NCI-H2029 (cell line): ENCODE results near the gene WDR83.
"Not testable (repeated sequence)": the region's sequence is repeated elsewhere in the genome, so short reads cannot be mapped to it uniquely, and the experiment has no call there.

Experiments
- DNase-seq: peaks from one replicate; lab custom pipeline; 2025; lab: John Stamatoyannopoulos, UW

The WDR83 gene

DNA sequence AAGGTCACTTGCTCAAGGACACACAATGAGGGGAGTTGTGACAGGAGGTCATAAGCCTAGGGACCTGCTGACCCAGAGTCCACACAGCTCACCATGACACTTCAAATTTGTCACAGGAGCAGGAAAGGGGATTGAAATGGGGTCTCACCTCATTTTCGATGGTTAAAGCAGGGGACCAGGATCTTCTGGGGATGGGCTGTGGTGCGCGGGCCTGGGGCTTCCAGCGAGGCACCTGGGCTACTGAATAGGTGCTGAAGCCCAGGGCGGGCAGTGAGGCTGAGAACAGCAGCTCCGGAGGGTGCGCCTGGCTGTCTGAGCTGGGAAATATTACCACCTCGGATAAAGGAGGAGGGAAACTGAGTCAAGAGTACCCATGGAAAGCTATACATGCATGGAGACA, 11.1 kb upstream of the WDR83 start:
- no peak for DNase-seq

DNA sequence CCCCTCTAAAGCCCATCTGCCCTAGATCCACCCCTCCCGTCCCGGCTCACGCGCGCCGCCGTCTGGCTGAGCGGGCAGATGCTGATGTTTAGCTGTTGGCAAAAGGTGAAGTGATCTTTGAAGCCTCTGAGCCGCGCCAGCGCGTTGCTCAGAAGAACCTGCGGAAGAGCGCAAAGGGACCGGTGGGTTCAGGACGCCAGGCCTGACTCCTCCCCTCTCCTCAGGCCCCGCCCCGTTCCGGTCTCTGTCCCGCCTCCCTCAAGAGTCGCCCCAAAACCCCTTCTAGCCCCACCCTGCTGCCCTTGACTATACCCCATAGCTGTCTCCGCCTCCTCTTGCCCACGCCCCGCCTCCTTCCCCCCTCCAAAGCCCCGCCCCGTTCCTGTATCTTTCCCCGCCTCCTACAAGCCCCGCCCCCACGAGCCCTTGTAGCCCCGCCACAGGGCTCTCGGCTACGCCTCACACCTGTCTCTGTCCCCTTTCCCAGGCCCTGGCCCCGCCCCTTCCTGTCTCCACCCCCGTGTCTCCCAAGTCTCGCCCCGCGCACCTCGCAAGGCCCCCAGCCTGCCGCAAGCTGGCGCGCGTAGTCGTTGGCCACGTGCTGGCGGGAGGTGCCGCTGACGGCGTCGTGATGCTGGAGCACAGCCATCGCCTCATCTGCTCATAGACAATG, 9.6 kb upstream of the WDR83 start:
- DNase-seq = no peak

DNA sequence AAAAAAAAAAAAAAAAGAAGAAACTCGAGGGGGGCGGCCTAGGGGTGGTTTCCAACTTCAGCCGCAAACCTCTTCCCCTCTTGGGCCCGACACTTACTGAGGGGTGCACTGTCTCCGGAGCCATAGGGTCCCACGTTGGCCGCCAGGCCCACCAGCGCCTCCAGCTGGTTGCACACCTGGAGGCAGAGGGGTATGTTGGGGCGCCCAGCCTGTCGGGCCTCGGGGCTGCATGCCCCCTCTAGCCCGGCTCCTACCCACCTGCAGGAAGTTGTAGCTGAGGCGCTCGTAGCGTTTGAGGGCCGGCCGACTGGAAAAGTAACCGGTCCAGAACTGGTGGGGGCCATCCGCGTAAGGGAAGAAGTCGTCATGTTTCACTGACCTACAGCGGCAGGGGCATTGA, 8.6 kb upstream of the WDR83 start:
- DNase-seq = no peak

DNA sequence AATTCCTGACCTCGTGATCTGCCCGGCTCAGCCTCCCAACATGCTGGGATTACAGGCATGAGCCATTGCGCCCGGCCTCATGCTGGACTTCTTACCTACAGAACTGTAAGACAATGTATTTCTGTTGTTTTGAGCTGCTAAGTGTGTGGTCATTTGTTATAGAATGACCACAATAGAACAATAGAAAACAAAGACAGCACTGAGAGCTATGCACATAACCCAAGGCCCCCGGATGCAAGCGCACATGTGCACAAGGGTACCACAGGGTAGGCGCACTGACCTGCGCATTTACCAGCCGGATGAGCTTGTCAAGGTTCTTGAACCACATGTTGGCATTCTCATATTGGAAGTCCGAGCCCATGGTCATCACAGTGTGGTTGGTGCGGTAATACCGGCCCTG, 5.6 kb upstream of the WDR83 start:
- no peak for DNase-seq

GRCh38 chr19:12664406-12665280, 2.0 kb upstream of the WDR83 start:
- DNase-seq = peak; percentile 19

GRCh38 chr19:12665281-12665573, 1.4 kb upstream of the WDR83 start:
- DNase-seq = no peak

DNA sequence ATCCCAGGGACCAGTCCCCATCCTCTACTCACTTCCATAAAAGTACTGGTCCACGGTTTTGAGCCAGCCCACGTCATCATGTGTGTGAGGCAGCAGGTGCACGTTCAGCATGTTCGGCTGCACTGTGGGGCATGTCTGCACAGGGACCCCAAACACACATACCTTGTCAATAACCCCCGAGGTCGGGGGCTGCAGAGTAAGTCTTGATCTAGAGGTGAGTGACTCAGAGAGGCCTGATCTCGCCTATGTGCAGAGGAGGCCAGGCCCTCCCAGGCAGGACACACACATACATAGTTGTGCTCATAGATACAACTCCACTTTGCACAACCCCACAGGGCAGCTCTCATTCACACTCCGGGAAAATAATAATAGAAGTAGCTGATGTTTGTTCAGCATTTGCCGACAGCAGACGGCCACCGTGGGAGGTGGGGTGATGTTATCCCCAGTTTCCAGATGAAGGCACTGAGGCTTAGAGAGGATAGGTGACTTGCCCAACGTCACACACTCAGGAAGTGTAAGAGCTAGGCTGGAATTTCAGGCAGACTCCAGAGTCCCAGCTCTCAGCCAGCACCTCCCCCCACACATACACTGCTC, 839 bp upstream of the WDR83 start:
- DNase-seq = no peak

- no peak for DNase-seq
Measured at GRCh38 chr19:12667731-12668302, 1.2 kb downstream of the WDR83 start.

DNA sequence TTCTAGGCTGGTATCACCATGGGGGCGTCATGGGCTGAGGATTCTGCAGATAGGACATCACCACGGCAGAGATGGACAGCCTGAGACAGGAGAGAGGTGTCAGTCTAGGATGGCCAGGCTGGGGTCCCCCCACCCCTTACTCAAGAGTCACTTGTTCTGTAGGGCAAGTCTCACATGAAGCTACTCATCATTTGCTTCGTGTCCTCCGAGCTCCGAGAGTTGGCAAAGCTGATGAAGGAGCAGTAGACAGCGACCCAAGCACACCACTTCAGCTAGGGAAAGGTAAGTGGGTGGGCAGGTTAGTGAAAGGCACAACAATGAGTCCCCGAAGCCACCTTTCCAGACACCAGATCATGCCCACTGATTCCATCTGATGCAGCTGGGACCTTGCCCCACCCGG, 1.7 kb downstream of the WDR83 start:
- DNase-seq = no peak

- no peak for DNase-seq
Measured at GRCh38 chr19:12668932-12669269, 2.3 kb downstream of the WDR83 start.

- DNase-seq = peak; percentile 66
Measured at GRCh38 chr19:12669270-12670158, 2.9 kb downstream of the WDR83 start.

DNA sequence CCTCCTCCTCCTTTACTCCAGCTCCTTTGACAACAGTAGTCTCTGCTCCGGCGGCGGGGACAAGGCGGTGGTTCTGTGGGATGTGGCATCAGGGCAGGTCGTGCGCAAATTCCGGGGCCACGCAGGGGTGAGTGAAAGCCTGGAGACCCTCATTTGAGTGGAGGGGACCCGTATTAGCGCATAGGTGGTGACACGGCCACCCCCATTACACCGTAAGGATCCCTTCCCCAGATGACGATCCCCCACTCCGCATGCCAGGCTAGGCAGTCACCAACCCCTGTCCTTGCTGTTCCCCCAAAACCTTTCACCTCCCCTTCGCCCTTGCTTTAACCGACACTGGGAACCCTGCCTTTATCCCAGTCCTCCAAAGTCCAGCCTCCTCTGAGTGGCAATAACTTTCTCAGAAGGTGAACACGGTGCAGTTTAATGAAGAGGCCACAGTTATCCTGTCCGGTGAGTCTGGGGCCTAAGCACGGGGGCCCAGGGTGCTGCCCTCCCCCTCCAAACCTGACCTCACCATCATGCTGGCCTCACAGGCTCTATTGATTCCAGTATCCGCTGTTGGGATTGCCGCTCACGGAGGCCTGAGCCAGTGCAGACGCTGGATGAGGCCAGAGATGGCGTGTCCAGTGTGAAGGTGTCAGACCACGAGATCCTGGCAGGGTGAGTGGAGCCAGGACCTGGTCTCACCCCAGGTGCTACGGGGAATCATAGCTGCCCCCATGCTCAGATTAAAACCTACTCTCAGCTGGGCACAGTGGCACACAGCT, 3.7 kb downstream of the WDR83 start:
- no peak for DNase-seq

GRCh38 chr19:12672744-12673143, 6.1 kb downstream of the WDR83 start:
- DNase-seq = no peak

- no peak for DNase-seq
Measured at GRCh38 chr19:12675399-12675798, 8.8 kb downstream of the WDR83 start.

GRCh38 chr19:12675940-12676339, 9.3 kb downstream of the WDR83 start:
- DNase-seq = no peak

- DNase-seq = peak; percentile 62
Measured at GRCh38 chr19:12676384-12676792, 9.8 kb downstream of the WDR83 start.

DNA sequence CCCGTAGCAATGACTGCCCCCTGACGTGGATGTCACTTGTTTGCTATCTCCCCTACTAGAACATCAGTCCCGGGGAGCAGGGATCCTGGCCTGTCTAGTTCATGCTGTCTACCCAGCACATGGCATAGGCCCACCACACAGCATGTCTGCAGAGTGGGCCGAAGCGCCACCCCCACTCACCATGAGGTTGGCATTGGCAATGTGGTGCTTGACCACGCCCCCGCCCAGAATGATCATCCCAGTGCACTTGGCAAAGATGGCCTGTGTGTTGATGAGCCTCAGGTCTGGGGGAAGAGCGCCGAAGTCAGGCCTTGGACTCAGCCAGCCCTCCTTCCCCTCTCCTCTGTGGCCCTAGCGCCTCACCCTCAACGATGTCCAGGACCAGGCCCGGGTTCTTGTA, 10.3 kb downstream of the WDR83 start:
- no peak for DNase-seq

GRCh38 chr19:12678039-12678438, 11.4 kb downstream of the WDR83 start:
- DNase-seq = not testable (repeated sequence)

DNA sequence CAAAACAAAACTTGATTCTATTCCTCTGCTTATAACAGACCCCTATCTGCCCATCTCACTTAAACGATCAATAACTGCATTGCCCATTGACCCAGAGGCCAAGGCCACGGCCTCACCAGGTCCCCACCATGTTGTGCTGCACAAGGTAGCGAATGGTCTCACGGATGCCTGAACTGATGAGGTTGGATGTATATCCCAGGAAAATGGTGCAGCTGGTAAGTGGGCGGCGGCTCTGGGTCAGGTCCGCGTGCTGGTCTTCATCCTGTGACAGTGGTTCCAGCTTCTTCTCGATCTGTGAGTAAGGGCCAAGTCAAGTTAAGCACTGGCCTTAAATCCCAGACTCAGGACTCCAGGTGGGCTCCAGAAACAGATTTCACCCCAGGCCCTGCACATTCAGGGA, 13.4 kb downstream of the WDR83 start:
- DNase-seq = no peak

DNA sequence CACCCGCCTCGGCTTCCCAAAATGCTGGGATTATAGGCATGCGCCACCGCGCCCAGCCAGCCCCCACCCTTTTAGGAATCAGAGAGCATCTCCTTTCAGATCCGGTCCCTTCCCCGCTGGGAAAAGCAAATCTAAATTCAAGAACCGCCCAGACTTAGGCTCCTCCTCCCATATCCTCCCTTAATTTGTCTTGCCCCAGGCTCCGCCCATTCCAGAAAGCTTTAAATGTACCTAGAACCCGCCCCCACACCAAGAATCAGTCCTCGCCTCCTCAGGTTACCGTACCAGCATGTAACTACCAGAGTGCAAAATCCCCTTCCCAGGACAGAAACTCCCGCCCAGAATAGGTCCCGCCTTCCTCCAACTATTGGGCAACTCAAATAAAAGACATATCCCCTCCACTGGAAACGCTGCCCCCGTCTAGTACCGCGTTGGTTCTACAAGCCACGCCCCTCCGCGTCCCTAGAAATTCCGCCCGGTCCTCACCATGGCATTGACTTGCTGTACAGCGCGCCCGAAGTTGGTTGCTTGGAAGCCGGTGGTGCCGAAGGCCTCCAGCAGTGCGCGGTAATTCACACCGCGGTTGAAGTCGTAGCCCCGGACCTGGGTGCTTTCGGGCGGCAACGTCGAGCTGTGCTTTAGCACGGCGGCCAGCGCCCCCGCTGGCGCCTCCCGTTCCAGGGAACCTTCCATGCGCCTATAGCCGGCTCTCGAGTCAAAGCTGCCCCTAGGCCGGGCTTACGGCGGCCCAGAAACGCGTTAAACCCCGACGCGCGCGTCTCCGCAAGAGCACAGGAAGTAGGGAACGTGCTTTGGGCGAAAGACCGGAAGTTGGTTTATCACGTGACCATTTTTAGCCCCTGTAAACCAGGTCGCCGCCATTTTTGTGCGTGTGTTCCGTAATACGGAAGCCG, 14.7 kb downstream of the WDR83 start, which contains the start of gene DHPS:
TSS of gene DHPS (minus strand) at position 807 of the 914 bp plus-strand sequence. CDS start at position 693, 114 bp downstream.
- peak; percentile 98 for DNase-seq
